Neural cell (in vitro differentiated cells): ENCODE data around the gene NOC4L.

Source experiments
- EP300 ChIP-seq: fragments of 450-650 bp; conservative IDR thresholded peaks from 2 replicates; pipeline ENCODE4 v1.6.1; 2014; ENCODE audit warnings: antibody characterized with exemption, mild to moderate bottlenecking, moderate library complexity; ENCODE audit not compliant: poor library complexity, severe bottlenecking
- EZH2 ChIP-seq: fragments of 200-600, 300-800 bp; shearing (Covaris generic), sonication (generic); IDR thresholded peaks from 2 replicates; pipeline ENCODE4 v1.6.1; 2014; ENCODE audit warnings: antibody characterized with exemption, low read length, borderline replicate concordance, mild to moderate bottlenecking; ENCODE audit not compliant: insufficient read depth, poor library complexity, severe bottlenecking
- MXI1 ChIP-seq: fragments of 450-650 bp; conservative IDR thresholded peaks from 2 replicates; pipeline ENCODE4 v1.6.1; 2014; ENCODE audit warnings: antibody characterized with exemption, mild to moderate bottlenecking; ENCODE audit not compliant: poor library complexity, severe bottlenecking
- RAD21 ChIP-seq: fragments of 450-650 bp; conservative IDR thresholded peaks from 2 replicates; pipeline ENCODE4 v1.6.1; 2014; ENCODE audit warnings: antibody characterized with exemption, mild to moderate bottlenecking, moderate library complexity
- SMC3 ChIP-seq: fragments of 450-650 bp; conservative IDR thresholded peaks from 2 replicates; pipeline ENCODE4 v1.6.1; 2014; ENCODE audit warnings: antibody characterized with exemption, mild to moderate bottlenecking, moderate library complexity; ENCODE audit not compliant: poor library complexity
- TAF1 ChIP-seq: IDR thresholded peaks from 2 replicates; pipeline ENCODE4 v1.6.1; 2012; ENCODE audit warnings: low read depth
- TF ChIP-seq, protein P1 (sequence below): fragments of 450-650 bp; IDR thresholded peaks from 2 replicates; pipeline ENCODE4 v1.5.1; 2014; ENCODE audit warnings: antibody characterized with exemption, mild to moderate bottlenecking, moderate library complexity; ENCODE audit not compliant: poor library complexity, severe bottlenecking
- TF ChIP-seq, protein P2 (sequence below): IDR thresholded peaks from 2 replicates; pipeline ENCODE4 v1.6.1; 2012; ENCODE audit warnings: borderline replicate concordance

DNA sequence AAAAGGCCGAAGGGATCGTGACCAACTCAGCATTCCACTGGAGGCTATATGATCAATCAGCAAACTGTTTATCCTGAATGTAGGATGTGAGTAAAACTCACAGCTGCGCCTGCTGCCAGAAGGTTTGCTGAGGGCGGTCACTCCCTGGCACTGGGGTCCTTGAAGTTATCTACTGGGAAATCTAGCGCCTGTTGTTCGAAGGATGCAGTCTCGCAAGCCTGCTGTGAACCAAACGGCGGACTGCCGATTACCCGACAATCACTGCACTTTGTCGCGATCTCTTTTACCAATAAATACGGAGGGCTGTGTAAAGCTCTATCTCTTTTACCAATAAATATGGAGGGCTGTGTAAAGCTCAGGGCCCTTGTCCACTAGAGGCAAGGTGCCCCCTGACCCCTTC is 13.0 kb upstream of the NOC4L start:
- TF ChIP-seq, protein P1, sequence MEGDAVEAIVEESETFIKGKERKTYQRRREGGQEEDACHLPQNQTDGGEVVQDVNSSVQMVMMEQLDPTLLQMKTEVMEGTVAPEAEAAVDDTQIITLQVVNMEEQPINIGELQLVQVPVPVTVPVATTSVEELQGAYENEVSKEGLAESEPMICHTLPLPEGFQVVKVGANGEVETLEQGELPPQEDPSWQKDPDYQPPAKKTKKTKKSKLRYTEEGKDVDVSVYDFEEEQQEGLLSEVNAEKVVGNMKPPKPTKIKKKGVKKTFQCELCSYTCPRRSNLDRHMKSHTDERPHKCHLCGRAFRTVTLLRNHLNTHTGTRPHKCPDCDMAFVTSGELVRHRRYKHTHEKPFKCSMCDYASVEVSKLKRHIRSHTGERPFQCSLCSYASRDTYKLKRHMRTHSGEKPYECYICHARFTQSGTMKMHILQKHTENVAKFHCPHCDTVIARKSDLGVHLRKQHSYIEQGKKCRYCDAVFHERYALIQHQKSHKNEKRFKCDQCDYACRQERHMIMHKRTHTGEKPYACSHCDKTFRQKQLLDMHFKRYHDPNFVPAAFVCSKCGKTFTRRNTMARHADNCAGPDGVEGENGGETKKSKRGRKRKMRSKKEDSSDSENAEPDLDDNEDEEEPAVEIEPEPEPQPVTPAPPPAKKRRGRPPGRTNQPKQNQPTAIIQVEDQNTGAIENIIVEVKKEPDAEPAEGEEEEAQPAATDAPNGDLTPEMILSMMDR, result no peak
- TF ChIP-seq EZH2, result no peak
- no peak for TF ChIP-seq EP300
- no peak for TF ChIP-seq TAF1
- TF ChIP-seq RAD21, result no peak
- TF ChIP-seq SMC3, result no peak
- TF ChIP-seq, protein P2, sequence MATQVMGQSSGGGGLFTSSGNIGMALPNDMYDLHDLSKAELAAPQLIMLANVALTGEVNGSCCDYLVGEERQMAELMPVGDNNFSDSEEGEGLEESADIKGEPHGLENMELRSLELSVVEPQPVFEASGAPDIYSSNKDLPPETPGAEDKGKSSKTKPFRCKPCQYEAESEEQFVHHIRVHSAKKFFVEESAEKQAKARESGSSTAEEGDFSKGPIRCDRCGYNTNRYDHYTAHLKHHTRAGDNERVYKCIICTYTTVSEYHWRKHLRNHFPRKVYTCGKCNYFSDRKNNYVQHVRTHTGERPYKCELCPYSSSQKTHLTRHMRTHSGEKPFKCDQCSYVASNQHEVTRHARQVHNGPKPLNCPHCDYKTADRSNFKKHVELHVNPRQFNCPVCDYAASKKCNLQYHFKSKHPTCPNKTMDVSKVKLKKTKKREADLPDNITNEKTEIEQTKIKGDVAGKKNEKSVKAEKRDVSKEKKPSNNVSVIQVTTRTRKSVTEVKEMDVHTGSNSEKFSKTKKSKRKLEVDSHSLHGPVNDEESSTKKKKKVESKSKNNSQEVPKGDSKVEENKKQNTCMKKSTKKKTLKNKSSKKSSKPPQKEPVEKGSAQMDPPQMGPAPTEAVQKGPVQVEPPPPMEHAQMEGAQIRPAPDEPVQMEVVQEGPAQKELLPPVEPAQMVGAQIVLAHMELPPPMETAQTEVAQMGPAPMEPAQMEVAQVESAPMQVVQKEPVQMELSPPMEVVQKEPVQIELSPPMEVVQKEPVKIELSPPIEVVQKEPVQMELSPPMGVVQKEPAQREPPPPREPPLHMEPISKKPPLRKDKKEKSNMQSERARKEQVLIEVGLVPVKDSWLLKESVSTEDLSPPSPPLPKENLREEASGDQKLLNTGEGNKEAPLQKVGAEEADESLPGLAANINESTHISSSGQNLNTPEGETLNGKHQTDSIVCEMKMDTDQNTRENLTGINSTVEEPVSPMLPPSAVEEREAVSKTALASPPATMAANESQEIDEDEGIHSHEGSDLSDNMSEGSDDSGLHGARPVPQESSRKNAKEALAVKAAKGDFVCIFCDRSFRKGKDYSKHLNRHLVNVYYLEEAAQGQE, result no peak
- no peak for TF ChIP-seq MXI1
